NB4 (cell line): ENCODE measurements around the gene NANOGP8.

ENCODE experiments used
- CTCF ChIP-seq: IDR thresholded peaks from one replicate; pipeline ENCODE4 v1.5.1; 2012; ENCODE audit warnings: low read depth, low read length
- MAX ChIP-seq: IDR thresholded peaks from 2 replicates; pipeline ENCODE4 v1.6.1; 2011; ENCODE audit warnings: low read depth, low read length
- POLR2A ChIP-seq: IDR thresholded peaks from 2 replicates; pipeline ENCODE4 v1.6.1; 2011; ENCODE audit warnings: mild to moderate bottlenecking; ENCODE audit not compliant: insufficient read length; ENCODE audit errors: extremely low read depth

- TF ChIP-seq CTCF (no peak), POLR2A (no peak), MAX (no peak)
Observed at GRCh38 chr15:35117543-35118265, 32.6 kb upstream of the NANOGP8 start.
